Measurements from ENCODE around the gene PDHX.

Gene PDHX

DNA sequence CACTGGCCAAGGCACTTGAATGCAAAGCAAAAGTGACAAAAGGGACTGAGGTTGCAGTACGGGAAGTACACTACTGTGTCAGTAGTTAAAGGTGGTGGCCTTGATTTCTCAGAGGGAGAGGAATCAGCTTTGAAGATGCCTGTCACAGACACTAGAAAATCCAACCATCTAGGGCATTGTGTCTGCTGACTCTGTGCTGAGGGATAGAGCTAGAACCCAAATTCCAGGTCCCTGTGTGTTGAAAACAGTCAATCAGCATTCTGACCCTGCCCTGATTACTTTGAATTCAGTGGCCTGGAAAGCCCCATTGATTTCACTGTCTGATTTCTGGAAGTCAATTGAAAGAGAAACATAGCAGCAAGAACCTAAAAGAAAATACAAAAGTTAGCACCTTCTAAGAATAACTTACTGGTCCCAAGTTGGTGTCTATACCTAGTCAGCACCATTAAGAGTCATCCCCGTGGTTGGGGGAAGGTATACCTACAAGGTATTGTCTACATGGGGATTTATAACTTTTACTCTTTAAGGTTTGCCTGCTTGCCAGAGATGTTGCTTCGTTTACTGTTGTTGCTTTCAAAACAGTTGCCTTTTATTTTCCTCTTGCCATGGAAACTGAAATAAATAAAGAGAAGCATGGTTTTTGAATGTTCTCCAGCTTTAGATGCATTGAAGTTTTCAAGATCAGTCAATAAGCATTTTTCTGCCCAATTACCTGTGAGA lies 97.3 kb downstream of the PDHX start:
- Histone ChIP-seq H3K9me3 (ENCODE audit: control insufficient read depth, low read length) (no peaks in the 10 kb centered on the region), H3K27me3 (ENCODE audit: control insufficient read depth, insufficient read depth, low read length) (no peaks in the 10 kb centered on the region), H3K79me2 (no peaks in the 10 kb centered on the region), H3K9ac (no peak overlapping the region), H3K27ac (no peak overlapping the region), H3K4me1 (no peaks in the 10 kb centered on the region), H3K4me2 (ENCODE audit: low read length) (no peak overlapping the region), H3K36me3 (ENCODE audit: control insufficient read depth, insufficient read depth, low read length) (no peaks in the 10 kb centered on the region), H2AFZ (peak overlapping the region; percentile 28), H3K4me3 (ENCODE audit: low read depth, low read length) (no peak overlapping the region)
- TF ChIP-seq, protein P1, sequence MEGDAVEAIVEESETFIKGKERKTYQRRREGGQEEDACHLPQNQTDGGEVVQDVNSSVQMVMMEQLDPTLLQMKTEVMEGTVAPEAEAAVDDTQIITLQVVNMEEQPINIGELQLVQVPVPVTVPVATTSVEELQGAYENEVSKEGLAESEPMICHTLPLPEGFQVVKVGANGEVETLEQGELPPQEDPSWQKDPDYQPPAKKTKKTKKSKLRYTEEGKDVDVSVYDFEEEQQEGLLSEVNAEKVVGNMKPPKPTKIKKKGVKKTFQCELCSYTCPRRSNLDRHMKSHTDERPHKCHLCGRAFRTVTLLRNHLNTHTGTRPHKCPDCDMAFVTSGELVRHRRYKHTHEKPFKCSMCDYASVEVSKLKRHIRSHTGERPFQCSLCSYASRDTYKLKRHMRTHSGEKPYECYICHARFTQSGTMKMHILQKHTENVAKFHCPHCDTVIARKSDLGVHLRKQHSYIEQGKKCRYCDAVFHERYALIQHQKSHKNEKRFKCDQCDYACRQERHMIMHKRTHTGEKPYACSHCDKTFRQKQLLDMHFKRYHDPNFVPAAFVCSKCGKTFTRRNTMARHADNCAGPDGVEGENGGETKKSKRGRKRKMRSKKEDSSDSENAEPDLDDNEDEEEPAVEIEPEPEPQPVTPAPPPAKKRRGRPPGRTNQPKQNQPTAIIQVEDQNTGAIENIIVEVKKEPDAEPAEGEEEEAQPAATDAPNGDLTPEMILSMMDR (IDR thresholded peaks at IDR 0.05): no peak

DNA sequence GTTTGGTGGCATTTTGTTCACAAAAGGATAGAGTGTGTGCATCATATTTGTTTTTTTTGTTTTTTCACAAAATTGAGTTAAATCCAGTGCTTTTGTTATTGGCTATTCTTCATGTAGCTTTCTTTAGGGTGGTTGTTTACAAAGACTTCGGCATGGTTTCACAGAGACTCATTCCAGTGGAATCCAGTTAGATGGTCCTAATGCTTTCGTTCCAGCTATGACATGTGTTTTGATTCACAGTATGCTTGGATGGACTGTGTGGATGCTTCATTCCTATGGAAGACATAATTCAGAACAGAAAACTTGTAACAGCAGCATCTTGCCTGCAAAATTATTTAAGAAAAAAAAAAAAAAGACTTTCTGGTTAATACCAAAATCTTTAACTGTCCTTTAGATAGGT lies 97.9 kb downstream of the PDHX start:
- H3K9me3 ChIP-seq (ENCODE audit: control insufficient read depth, low read length): no peaks in the 10 kb centered on the region
- H3K36me3 ChIP-seq (ENCODE audit: control insufficient read depth, insufficient read depth, low read length): no peaks in the 10 kb centered on the region
- H3K27ac ChIP-seq: no peak overlapping the region
- no peak overlapping the region for H3K9ac ChIP-seq
- no peaks in the 10 kb centered on the region for H3K4me1 ChIP-seq
- no peak overlapping the region for H3K4me3 ChIP-seq (ENCODE audit: low read depth, low read length)
- no peak overlapping the region for H2AFZ ChIP-seq
- no peaks in the 10 kb centered on the region for H3K27me3 ChIP-seq (ENCODE audit: control insufficient read depth, insufficient read depth, low read length)
- TF ChIP-seq, protein P1 (IDR thresholded peaks at IDR 0.05): no peak
- H3K4me2 ChIP-seq (ENCODE audit: low read length): no peak overlapping the region
- no peaks in the 10 kb centered on the region for H3K79me2 ChIP-seq

DNA sequence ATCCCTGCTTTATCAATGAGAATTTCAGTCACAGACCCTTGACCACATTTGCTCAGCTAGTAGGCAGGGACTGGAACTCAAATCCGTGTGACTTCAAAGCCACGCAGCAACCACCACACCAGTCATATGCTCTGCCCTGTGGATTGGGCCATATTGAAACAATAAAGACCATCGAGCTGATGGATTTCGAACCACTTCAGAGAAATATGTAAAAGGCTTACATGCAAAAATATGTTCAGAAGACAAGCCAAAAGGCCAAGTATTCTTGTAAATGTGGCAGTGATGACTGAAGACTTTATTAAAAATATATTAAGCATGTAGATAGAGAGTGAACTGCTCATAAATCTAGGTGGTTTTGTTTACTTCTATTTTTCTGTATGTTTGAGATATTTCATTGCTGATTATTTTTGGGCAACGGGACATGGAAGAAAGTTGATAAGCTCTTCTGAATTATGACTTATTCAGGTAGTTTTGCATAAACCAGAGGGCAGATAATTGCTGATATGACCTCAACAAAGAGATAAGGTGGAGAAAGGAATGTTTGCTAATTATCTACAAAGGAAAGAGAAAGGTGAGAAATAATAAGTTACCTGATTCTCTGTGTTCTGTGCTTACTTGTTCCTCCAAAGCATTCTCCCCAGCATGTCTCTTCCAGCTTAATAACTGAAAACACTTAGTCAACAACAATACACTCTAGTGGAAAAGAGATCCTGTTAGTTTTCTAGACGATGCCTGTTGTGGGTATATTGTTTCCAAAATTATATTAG lies 99.4 kb downstream of the PDHX start:
- Histone ChIP-seq H3K4me1 (no peaks in the 10 kb centered on the region), H3K4me2 (ENCODE audit: low read length) (no peak overlapping the region), H3K27me3 (ENCODE audit: control insufficient read depth, insufficient read depth, low read length) (no peaks in the 10 kb centered on the region), H3K9ac (no peak overlapping the region), H3K9me3 (ENCODE audit: control insufficient read depth, low read length) (no peaks in the 10 kb centered on the region), H3K27ac (no peak overlapping the region), H3K36me3 (ENCODE audit: control insufficient read depth, insufficient read depth, low read length) (no peaks in the 10 kb centered on the region), H2AFZ (no peak overlapping the region), H3K79me2 (no peaks in the 10 kb centered on the region), H3K4me3 (ENCODE audit: low read depth, low read length) (no peak overlapping the region)
- TF ChIP-seq, protein P1 (IDR thresholded peaks at IDR 0.05): no peak

DNA sequence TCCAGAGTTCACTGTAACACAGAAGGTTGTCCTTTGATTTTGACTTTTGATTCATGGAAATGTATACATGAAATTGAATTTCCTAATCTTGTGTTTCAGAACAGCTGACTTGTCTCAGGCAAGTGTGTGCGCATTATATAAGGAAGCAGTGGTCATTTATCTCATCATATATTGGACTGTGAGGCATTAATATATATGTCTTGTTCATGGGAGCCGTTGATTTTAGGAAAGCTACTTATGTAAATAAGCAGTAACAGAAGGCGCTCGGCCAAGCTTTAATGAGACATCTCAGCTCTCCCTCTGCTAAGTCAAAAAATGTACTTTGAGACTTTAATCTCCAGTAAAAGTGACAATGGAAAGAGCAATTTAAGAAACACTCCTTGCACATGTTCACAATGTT lies 100.5 kb downstream of the PDHX start:
- H3K4me3 ChIP-seq (ENCODE audit: low read depth, low read length): no peak overlapping the region
- no peaks in the 10 kb centered on the region for H3K27me3 ChIP-seq (ENCODE audit: control insufficient read depth, insufficient read depth, low read length)
- H2AFZ ChIP-seq: no peak overlapping the region
- no peaks in the 10 kb centered on the region for H3K4me1 ChIP-seq
- no peaks in the 10 kb centered on the region for H3K36me3 ChIP-seq (ENCODE audit: control insufficient read depth, insufficient read depth, low read length)
- no peak overlapping the region for H3K27ac ChIP-seq
- no peaks in the 10 kb centered on the region for H3K9me3 ChIP-seq (ENCODE audit: control insufficient read depth, low read length)
- no peaks in the 10 kb centered on the region for H3K79me2 ChIP-seq
- no peak overlapping the region for H3K4me2 ChIP-seq (ENCODE audit: low read length)
- TF ChIP-seq, protein P1 (IDR thresholded peaks at IDR 0.05): no peak
- H3K9ac ChIP-seq: no peak overlapping the region
